GM21737 (cell line): ENCODE data around the gene PRTG.
"Not testable (repeated sequence)": the region's sequence is repeated elsewhere in the genome, so short reads cannot be mapped to it uniquely, and the experiment has no call there.

ENCODE experiments used
- ATAC-seq: cut with Tn5 transposase; IDR thresholded peaks from one replicate; pipeline ENCODE4 v1.9.1; 2021; ENCODE audit warnings: mild to moderate bottlenecking, moderate library complexity; ENCODE audit not compliant: unreplicated experiment

PRTG gene, protein sequence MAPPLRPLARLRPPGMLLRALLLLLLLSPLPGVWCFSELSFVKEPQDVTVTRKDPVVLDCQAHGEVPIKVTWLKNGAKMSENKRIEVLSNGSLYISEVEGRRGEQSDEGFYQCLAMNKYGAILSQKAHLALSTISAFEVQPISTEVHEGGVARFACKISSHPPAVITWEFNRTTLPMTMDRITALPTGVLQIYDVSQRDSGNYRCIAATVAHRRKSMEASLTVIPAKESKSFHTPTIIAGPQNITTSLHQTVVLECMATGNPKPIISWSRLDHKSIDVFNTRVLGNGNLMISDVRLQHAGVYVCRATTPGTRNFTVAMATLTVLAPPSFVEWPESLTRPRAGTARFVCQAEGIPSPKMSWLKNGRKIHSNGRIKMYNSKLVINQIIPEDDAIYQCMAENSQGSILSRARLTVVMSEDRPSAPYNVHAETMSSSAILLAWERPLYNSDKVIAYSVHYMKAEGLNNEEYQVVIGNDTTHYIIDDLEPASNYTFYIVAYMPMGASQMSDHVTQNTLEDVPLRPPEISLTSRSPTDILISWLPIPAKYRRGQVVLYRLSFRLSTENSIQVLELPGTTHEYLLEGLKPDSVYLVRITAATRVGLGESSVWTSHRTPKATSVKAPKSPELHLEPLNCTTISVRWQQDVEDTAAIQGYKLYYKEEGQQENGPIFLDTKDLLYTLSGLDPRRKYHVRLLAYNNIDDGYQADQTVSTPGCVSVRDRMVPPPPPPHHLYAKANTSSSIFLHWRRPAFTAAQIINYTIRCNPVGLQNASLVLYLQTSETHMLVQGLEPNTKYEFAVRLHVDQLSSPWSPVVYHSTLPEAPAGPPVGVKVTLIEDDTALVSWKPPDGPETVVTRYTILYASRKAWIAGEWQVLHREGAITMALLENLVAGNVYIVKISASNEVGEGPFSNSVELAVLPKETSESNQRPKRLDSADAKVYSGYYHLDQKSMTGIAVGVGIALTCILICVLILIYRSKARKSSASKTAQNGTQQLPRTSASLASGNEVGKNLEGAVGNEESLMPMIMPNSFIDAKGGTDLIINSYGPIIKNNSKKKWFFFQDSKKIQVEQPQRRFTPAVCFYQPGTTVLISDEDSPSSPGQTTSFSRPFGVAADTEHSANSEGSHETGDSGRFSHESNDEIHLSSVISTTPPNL

DNA sequence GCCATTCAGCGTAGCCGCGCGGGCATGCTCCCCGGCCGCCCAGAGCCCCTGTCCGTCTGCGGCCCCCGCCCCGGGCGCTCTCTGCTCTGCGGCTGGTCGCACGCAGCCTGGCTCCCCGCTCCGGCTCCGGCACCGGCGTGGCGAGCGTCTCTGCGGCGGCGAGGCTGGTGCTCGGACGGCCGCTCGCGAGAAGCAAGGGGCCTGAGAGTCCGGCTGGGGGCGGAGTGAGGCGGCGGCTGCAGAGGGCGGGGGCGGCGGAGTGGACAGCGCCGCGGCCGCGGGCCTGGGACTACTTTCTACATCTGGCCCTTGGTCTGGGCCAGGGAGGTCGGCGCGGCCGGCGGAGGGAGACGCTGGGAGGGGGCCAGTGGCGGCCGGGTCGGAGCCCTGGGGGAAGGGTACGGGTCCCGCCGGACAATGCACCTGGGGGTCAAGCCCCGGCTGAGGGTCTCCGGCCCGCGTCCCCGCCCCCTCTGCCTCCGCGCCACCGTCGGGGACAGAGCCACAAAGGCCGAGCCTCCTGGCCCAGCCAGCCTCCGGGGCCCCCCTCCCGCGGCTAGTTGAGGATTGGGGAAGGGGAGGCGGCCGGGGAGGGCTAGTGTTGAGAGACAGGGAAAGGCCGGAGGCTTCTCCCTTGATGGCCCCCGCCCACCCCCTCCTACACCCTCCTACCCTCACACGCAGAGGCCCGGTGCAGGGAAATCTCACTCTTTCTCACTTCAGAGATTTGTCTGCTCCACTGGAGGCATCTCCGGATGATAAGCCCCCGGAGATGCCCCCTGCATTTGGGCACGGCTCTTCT, at the start of gene PRTG:
Gene PRTG (minus strand): TSS at position 226 of the 802 bp plus-strand sequence. CDS start 221 bp downstream, at position 5.
- ATAC-seq, result no peak

DNA sequence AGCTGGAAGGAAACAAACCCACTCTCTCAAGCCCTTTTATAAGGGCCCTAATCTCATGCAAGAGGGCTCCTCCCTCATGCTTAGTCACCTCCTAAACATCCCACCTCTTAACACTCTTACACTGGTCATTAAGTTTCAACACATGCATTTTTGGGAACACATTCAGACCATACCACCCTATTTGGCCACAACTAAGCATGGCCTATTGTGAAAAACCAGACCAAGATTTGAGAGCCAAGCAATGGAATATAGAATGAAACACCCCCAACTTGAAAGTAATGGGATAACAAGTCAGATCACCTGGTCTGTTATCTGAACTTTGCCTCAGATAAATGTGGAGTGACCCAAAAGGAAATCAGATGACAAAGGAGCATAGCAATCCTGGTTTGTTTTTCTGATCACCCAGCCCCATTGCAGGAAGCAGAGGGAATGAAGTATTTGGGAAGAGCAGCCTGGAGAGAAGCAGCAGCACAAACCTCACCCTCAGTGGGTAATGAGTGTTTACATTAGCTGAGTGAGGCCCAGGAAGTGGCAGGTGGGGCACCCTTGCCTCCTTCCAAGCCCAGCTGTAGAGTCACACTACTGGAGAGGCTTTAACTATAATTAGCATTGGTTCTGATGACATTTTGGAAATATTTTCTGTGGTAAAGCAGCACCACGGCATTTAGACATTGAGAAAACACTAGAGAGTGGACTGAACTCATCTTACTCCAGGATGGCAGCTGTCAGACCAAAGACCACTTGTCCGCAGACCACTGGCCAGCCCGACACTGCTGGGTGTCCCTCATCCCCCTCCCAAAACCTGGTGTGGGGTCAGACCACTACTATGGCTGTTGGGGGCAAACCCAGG, 48.8 kb upstream of the PRTG start:
- no peak for ATAC-seq

DNA sequence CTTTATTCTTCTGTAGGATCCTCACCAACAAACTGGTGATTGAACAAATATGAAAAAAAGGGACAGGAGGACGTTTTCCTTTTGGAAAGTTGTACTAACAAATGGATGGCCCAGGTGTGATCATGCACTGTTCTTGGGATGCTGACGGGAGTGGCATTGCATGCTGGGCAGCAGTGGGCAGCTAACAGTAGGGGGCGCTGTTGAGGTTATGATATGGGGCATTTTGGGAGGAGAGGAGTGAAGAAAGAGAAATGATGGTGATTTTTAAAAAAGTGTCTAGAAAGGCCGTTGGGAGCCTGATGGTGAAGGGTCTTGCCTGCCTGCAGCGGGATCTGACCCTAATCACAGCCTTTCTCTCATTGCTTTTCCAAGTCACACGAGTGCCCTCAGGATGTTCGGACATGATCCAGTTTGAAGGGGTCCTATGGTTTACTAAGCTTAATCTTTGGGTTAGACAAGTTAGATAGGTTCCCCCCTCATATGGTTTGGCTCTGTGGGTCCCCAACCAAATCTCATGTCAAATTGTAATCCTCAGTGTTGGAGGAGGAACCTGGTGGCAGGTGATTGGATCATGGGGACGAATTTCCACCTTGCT, 46.2 kb upstream of the PRTG start:
- no peak for ATAC-seq

DNA sequence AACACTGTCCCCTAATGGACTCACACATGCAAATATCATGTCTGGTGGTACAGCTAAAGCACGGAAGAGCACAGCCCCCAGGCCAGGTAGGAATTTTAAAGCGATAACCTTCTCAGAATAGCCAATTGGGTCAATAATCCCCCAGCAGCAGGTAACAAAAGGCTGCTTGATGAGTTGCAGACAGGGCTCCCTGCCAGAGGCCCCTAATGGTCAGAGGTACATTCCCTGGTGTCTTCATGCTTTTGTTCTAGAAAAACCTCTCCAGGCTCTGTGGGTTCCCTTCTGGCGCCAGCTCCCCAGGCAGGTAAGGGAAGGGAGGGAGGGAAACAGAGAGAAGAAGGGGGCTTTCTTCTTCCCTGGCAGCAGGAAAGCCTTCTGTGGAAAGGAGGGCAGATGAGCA, 43.4 kb upstream of the PRTG start:
- no peak for ATAC-seq

DNA sequence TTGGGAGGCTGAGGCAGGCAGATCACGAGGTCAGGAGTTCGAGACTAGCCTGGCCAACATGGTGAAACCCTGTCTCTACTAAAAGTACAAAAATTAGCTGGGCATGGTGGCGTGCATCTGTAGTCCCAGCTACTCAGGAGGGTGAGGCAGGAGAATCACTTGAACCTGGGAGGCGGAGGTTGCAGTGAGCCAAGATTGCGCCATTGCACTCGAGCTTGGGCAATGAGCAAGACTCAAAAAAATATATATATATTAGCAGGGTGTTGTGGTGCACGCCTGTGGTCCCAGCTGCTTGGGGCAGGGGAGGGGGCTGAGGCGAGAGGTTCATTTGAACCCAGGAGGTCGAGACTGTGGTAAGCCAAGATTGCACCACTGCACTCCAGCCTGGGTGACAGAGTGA, 42.6 kb upstream of the PRTG start:
- not testable (repeated sequence) for ATAC-seq

DNA sequence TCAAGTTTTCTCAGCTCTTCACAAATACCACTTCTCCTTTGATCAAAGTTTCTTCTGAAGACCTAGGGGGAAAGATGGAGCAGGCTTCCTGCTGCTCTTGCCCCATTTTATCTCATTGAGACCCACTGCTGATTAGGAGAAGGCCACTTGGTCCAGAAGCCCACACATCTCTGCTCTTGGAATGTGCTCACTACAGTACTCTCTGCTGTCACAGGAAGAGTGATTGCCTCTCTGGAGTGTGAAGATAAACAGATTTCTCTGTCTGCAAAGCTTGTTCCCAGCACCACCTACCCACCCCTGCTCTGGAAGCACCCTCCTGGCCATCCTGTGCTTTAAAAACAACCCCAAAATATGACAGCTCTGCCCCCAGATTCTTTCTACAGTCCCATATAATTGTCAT, 41.3 kb upstream of the PRTG start:
- no peak for ATAC-seq

DNA sequence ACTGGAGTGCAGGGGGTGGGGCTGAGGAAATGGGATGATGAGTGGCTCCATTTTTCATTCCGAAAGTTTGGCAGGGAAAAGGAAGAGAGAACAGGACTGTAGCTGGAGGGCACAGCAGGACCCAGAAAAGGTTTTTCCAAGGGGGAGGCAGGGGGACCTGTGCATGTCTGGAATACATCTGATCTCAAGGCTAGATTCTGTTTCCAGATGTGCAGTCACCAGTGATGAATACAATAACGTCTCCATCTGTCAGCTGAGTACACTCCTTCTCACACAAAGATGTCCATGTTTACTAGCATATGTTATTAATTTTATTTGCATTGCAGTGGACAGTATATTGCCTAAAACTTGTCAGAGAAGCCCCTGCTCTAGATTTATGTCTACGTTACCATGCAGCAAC, 39.9 kb upstream of the PRTG start:
- ATAC-seq, result no peak

DNA sequence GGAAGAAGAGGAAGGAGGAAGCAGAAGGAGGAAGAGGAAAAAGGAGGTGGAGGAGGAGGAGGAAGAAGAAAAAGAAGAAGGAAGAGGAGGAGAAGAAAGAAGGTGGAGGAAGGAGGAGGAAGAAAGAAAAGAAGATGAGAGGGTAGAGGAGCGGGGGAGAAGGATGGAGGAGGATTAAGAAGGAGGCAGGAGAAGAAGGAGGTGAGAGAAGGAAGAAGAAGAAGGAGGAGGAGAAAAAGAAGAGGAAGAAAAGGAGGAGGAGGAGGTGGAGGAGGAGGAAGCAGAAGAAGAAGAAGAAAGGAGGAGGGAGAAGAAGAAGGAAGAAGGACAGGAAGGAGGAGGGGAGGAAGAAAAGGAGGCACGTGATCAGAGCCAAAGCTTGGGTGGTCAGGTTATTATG, 37.3 kb upstream of the PRTG start:
- ATAC-seq, result no peak

DNA sequence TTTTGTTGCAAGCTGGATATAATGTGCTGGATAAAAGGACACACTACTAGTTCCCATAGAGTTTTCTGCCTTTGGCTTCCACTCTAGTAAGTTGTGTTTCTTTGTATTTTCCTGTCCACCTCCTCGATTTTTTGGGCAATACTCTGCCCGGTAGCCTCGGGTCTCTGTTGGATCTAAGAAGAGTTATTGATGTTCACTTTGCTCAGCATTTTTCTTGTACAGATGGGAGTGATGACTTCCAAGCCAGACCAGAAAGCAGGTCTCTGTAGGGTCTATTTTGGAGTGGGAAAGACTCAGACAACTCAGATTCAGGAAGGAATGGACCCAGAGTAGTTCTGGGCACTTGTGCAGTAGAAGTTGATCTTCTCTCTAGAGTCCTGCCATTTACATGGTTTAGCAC, 36.0 kb upstream of the PRTG start:
- no peak for ATAC-seq

DNA sequence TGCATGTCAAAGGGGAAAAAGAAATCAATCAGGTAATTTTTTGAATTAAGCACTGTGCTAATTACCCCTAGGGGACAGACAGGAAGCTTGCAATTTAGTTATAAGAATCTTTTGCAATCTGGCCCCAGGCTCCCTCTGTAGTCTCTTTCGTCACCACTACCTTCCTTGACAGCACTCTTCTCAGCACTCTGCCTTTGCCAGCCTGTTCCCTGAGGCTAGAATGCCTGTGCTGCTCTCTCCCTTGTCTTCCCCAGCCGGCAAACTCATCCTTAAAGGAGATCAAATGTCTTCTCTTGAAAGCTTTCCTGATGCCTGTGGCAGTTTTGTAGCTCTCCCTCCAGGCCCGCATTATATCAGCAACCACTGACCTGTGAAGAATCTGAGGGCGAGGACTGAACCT, 32.4 kb upstream of the PRTG start:
- no peak for ATAC-seq

DNA sequence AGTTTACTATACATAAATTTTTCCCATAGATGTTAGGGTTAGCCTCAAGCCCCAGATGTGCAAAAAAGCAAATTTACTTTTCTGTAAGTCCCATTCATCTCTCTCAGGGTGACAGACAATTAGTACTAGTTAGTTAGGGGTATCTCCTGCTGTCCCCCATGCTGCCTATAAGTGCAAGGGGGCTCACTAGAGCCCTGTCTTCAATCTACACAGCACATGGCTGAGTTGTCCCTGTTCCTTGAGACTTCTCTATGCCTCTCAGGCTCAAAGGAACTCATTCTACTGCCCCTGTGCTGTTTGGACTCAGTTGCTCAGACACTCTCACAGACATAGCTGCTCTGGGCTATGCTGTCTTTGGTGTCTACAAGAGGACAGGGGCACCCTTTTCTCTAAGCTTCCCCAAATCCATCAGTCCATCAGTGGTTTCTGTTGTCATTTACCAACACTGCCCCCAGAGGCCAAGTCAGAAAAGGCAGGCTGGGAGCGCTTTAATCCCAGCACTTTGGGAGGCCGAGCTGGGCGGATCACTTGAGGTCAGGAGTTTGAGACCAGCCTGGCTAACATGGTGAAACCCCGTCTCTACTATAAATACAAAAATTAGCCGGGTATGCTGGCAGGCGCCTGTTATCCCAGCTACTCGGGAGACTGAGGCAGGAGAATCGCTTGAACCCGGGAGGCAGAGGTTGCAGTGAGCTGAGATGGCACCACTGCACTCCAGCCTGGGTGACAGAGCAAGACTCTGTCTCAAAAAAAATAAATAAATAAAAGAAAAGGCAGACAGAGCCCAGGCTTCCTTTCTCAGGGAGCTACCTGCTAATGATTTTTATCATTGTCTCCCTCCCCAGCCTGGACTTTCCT, 31.4 kb upstream of the PRTG start:
- no peak for ATAC-seq

DNA sequence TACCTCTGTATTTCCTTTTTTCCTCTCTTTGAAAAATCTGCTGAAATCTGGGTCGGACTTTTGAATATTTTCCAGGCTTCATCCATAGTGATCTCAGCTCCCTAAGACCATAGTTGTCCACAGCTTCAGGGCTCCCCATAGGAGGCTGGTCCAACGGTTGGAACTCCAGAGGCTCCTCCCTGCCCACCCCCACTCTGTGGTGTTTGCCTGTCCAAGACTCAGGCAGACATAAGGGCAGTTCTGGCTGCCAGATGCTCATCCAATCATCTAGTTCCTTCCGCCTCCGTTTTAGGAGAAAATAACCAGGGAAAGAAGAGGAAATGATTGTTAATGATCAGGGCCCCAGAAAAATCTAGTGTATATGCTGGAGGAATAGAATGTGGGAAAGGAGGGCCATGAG, 27.9 kb upstream of the PRTG start:
- ATAC-seq, result no peak

DNA sequence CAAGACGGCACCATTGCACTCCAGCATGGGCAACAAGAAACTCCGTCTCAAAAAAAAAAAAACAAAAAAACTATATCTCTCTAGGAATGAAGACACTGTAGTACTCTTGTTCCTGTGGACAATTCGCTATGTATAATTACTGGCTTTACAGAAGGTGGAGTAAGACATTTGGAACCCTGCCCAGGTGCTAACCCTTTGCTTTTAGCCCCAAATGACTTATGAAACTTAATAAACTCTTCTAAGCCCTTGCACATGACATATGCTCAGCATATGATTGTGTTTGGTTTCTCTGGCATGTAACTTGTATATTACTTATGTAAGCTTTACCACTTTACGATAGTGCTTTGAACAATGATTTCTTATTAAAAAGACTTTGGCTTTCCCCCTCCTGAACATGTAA, 27.3 kb upstream of the PRTG start:
- no peak for ATAC-seq

DNA sequence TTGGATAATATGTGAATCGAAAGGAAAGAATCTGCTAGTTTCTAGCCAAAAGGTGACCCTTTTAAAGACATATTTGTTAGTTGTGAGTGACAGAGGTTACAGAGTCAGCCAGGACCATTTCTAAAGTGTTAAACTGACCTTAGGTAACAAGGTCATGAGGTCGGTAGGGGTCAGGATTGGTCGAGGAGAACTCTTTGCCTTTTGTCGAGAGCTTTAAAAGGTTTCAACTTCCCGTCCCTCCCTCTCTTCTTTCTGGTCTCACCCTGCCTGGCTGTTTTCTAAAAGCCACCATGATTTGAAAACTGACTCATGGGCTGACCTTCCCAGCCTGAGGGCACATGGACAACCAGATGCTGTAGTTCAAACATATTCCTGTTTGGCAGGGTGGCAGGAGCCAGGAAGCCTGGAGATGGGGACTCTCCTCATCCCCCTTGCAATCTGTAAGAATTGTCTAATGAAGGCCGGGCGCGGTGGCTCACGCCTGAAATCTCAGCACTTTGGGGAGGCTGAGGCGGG, 25.8 kb upstream of the PRTG start:
- no peak for ATAC-seq

DNA sequence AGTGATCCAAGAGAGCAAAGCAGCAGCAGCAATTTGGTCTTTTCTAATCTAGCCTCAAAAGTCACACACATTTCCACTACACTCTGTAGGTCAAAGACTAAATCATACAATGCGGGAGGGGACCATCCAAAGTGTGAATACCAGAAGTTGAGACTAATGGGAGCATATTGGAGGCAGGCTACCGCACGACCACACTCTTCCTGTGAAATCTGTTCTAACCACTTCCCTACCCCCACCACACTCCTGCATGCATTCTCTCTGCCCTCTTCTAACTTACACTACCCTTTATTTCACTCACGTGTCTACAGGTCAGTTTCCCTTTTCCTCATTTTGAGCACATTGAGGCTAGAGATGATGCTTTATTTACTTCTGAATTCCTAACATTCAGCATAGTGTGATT, 23.7 kb upstream of the PRTG start:
- no peak for ATAC-seq

DNA sequence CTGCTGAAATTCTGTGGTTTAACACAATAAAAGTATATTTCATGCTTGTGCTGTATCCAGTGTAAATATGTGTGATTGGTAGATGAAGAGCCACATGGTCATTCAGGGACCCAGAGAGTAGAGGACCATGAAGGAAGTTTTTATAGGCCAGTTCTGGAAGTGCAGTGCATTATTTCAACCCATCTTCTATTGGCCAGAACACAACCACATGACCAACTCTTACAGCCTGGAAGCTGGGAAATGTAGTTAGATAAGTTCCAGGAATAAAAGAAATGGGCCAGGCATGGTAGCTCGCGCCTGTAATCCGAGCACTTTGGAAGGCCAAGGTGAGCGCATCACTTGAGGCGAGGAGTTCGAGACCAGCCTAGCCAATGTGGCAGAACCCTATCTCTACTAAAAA, 21.4 kb upstream of the PRTG start:
- no peak for ATAC-seq

DNA sequence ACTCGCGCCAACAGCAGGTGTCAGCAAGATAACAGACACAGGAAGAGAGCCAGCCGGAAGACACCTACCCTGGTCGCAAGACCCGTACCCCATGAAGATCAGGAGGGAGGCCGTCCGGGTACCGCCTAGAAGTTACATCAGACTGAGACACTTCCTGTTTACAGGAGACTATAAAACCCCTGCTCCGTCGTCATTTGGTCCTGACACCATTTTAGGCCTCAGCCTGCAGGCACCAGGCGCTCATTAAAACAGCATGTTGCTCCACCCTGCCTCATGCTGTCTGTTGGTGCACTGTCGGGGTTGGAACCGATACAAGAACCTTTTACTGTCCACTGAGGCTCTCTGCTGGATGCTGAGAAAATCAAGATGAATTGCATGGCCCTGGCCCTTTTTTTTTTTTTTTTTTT, 15.6 kb upstream of the PRTG start:
- no peak for ATAC-seq

DNA sequence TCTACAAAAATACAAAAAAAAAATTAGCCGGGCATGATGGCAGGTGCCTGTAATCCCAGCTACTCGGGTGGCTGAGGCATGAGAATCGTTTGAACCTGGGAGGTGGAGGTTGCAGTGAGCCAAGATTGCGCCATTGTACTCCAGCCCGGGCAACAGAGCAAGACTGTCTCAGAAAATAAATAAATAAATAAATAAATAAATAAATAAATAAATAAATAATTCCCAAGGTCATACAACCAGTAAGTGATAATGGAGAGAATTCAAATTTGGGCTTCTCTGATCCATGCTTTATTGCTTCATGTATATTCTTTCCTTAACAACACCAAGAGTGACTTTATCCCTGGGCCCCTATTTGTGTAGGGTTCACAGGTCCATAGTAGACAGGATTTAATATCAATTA, 10.5 kb upstream of the PRTG start:
- not testable (repeated sequence) for ATAC-seq
